Body of pancreas (tissue), 4 donors: ENCODE data around the gene SLC13A3.

Experiments
- POLR2A ChIP-seq, 3 donors: fragments of 450-650 bp; IDR thresholded peaks; one replicate each; pipeline ENCODE4 v1.6.1; 2016; ENCODE audit warnings: antibody characterized with exemption in 3 of 3, mild to moderate bottlenecking in 2 of 3
- TF ChIP-seq, protein P1 (sequence below), 7 experiments: fragments of 450-650 bp in 4 of 7; fragments of 200-600 bp in 3 of 7; sonication (generic) in 3 of 7; IDR thresholded peaks; one replicate each; pipeline ENCODE4 v1.5.1; 2016 to 2019; ENCODE audit warnings: antibody characterized with exemption in 7 of 7

DNA sequence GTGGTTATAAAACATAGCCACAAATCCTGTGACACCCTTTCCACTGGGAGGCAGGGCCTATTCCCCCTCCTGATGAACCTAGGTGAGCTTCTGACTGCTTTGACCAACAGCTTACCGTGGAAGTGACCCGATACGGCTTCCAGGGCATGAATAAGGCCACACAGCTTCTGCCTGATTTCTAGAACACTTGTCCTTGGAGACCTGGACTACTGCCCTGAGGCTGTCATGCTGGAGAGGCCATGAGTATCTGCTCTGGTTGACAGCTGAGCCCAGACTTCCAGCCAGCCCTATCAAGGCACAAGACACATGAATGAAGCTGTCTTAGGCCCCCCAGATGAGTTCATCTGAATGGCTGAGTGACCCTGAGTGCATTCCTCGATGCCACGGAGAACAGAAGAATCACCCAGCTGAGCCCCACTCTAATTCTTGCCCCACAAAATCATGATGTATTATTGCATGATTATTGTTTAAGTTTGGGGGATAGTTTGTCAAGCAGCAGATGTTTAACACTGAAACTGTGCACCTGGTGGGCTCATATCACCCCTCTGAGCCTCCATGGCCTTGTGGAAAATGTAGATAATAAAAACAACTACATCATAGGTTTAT lies 21.4 kb upstream of the SLC13A3 start:
- TF ChIP-seq, protein P1, sequence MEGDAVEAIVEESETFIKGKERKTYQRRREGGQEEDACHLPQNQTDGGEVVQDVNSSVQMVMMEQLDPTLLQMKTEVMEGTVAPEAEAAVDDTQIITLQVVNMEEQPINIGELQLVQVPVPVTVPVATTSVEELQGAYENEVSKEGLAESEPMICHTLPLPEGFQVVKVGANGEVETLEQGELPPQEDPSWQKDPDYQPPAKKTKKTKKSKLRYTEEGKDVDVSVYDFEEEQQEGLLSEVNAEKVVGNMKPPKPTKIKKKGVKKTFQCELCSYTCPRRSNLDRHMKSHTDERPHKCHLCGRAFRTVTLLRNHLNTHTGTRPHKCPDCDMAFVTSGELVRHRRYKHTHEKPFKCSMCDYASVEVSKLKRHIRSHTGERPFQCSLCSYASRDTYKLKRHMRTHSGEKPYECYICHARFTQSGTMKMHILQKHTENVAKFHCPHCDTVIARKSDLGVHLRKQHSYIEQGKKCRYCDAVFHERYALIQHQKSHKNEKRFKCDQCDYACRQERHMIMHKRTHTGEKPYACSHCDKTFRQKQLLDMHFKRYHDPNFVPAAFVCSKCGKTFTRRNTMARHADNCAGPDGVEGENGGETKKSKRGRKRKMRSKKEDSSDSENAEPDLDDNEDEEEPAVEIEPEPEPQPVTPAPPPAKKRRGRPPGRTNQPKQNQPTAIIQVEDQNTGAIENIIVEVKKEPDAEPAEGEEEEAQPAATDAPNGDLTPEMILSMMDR (IDR thresholded peaks at IDR 0.05) = no peak
- TF ChIP-seq POLR2A (IDR thresholded peaks at IDR 0.05) = no peak
